VCaP (cell line): ENCODE results near the gene IGSF10.

ENCODE experiments used
- H3K27ac ChIP-seq: fragments of 450-650 bp; 2 replicates; pipeline ENCODE4 v1.5.1; 2017
- TF ChIP-seq, protein P1 (sequence below): fragments of 450-650 bp; conservative IDR thresholded peaks from 2 replicates; pipeline ENCODE4 v1.5.1; 2017; ENCODE audit warnings: mild to moderate bottlenecking, moderate library complexity

The IGSF10 gene

DNA sequence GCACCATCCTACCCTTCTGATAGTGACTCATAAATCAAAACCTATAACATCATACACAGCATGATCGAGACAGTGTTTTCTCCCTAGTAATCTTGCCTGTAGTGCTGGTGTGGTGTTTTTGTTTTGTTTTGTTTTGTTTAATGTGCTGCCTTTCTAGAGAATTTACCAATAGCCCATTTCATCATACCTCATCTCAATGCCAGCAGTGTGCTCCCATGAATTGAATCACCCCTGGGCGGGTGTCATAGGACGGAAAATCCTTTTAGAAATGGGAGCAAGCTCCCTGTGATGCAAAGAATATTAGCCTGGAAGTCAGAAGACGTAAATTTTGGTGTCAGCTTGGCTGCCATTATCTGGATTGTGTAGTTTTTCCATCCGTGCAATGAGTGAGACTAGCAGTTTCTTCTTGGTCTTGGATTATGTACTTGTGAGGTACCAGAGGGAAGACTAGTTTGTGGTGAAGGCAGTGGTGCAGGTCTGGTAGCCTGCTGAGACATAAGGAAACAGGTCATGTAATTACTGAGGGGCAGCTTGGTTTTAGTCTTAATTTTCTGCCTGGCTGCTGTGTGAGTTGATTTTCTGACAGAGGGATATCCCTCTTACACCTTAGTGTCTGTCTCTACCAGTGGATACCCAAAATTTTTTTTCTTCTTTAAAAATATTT, 29.9 kb downstream of the IGSF10 start:
- TF ChIP-seq, protein P1, sequence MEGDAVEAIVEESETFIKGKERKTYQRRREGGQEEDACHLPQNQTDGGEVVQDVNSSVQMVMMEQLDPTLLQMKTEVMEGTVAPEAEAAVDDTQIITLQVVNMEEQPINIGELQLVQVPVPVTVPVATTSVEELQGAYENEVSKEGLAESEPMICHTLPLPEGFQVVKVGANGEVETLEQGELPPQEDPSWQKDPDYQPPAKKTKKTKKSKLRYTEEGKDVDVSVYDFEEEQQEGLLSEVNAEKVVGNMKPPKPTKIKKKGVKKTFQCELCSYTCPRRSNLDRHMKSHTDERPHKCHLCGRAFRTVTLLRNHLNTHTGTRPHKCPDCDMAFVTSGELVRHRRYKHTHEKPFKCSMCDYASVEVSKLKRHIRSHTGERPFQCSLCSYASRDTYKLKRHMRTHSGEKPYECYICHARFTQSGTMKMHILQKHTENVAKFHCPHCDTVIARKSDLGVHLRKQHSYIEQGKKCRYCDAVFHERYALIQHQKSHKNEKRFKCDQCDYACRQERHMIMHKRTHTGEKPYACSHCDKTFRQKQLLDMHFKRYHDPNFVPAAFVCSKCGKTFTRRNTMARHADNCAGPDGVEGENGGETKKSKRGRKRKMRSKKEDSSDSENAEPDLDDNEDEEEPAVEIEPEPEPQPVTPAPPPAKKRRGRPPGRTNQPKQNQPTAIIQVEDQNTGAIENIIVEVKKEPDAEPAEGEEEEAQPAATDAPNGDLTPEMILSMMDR = no peak
- no peak overlapping the region for H3K27ac ChIP-seq

DNA sequence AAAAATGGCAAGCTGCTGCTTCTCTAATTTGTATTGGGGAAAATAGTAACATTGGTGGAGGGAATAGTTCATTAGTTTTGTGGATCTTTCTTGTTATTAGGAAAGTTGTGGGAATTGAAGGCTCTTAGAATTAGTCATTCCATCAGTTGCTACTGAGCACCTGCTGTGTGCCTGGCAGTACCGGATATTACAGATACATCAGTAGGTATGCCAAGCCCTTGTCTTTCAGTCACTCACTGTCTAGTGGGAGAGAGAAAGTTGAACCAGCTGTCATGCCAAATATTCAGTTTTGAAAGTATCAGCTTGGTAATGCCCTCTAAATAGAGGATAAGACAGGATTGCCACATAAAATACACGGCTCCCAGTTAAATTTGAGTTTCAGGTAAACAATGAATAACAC, 32.5 kb downstream of the IGSF10 start:
- no peak overlapping the region for H3K27ac ChIP-seq
- TF ChIP-seq, protein P1 = no peak

DNA sequence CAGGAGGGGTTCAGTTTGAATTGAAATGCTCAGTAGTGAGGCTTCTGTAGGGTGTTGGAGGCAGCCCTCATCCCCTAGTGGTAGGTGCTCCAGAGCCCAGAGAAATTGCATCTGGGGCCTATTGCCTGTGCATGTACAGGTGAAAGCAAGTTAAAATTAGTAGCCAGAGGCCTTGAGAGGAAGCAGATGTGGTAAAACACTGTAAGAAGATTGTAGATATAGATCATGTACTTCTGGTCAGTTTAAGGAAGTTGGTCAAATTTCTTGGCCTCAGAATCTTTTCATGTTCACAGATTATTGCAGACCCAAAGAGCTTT, 34.6 kb downstream of the IGSF10 start:
- H3K27ac ChIP-seq = no peak overlapping the region
- TF ChIP-seq, protein P1 = no peak

DNA sequence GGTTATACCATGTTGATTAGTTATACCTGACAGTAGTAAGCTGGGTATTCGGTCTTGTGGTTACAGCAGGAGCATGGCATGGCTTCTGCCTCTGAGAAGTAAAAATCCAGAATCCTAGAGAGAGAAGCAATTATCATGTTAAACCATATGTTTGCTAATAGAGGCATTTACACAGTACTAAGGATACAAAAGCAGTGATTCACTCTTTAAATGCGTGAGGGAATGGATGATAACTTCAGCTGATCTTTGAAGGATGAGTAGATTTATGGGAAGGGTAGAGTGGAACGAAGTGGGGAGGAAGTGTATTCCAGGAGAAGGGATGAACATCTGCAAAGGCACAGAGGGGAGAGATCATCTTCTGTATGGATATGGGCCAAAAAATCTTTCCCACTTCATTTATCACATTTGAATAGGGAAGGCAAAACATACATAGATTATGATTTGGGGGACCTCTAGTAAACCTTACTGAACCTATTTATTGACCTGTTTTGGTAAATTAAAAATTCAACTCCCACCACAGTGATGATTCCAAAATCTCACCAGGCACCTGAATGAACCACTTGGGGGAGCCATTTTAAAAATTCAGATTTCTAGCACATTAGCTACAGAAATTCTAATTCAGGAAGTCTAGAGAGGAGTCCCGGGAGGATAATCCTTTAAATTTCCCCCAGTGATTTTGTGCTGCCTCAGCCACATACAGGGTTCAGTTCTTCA, 35.1 kb downstream of the IGSF10 start:
- TF ChIP-seq, protein P1 = no peak; the same call in 1 of the 2 replicates
- no peak overlapping the region for H3K27ac ChIP-seq

DNA sequence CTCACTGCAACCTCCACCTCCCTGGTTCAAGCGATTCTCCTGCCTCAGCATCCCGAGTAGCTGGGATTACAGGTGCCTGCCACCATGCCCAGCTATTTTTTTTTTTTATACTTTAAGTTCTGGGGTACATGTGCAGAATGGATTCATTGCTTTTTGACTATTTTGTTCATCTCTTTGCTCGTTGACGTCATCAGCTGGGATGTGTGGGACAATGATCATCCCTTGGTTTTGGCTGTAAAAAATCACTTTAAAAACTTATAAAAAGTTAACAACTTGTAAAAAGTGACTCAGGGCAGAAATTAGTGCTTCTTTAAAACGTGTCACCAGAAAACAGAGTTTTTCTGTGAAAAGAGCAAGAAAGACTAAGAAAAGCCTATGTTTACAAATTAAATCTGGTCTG, 37.8 kb downstream of the IGSF10 start:
- no peak overlapping the region for H3K27ac ChIP-seq
- TF ChIP-seq, protein P1 = no peak

DNA sequence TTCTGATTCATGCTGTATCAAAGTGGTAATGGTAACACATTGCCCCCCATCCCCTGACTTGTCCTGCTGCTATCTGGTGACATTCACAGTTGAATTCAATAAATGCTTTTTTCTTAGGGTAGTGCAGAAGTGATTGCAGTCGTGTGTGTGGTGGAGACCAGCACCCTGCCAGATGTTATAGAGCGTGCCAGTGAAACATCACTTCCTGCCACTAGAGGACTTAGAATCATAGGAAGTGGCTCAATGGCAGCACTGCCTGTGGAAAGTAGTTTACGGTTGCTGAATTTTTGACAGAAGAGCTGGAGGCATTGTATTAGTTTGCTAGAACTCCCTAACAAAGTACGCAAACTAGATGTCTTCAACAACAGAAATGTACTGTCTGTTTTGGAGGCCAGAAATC, 38.9 kb downstream of the IGSF10 start:
- TF ChIP-seq, protein P1 = no peak; the same call in 1 of the 2 replicates
- H3K27ac ChIP-seq = no peak overlapping the region

DNA sequence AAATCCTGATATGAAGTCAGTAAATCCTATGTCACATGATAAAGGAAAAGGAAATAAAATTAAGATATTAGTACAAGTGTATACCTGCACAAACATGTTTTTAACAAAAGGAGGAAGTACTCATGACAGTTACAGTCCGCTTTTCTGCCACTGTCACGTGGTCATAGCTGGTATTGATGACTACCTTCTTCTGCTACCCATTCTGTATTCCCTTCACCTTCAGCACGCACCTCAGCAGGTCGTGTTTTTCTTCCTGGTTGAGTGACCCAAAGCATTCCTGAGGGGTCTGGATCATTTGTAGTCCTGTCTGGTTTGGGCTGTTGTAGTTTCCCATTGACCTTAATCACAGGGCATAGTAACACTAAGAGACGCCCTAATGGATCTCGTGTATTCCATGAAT, 41.1 kb downstream of the IGSF10 start:
- no peak overlapping the region for H3K27ac ChIP-seq
- TF ChIP-seq, protein P1 = no peak
